AML-193 (cell line): ENCODE data around the gene ATRNL1.
"Not testable (repeated sequence)": the region's sequence is repeated elsewhere in the genome, so short reads cannot be mapped to it uniquely, and the experiment has no call there.

Experiments
- DNase-seq, 2 experiments: peaks; one replicate each; lab custom pipeline; 2025; lab: John Stamatoyannopoulos, UW

The ATRNL1 gene

DNA sequence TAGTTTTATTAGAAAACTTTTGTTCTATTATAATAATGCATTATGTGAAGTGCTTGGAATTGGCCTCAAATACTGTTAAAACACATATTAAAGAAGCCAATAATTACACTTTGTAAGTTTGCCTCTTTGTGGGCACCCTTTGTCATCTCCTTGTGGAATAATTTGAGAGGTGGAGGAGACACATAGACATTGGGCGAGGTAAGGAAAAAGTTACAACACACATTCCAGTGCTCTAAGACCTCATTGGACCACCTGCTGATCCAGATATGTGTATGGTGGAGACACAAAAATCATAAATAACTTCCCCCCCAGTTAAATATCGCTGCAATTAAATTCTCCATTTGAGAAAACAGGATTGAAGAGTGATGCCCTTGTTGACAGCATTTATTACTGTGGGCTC, 668.0 kb downstream of the ATRNL1 start:
- DNase-seq: no peak

DNA sequence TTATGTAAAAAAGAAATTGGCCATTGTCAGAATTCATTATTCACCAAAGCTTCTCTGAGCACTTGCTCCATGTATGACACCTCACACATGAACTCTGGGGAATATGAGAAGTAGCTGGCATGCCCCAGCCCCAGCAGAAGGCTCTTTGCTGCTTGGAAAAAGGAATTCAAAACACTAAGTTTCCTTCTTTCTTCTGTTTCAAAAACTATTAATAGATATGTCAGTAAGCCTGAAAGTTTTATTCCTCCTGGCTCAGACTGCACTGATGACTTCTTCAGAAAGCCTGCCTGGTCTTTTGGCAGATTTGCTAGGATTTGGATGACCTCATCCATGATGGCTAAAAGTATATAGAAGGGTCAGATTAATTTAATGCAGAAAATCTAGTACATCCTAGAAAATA, 668.9 kb downstream of the ATRNL1 start:
- no peak for DNase-seq

DNA sequence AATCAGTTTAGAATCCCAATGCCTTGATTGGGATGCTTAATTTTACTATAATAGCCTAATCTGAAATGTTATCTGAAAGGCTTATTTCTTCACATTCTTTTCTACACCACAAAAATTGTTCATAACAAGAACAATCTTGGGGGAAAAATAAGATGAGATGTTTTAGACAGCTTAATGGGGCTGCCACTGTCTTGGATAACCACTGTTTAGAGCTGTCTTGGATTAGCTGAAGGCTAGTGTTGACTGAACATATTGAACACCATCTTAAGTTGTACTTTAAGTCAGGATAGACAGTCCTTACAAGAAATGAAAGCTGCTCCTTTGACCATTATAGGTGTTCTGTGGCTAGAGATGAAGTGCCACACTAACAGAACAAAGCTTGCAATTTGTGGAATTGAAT, 678.6 kb downstream of the ATRNL1 start:
- DNase-seq: no peak

DNA sequence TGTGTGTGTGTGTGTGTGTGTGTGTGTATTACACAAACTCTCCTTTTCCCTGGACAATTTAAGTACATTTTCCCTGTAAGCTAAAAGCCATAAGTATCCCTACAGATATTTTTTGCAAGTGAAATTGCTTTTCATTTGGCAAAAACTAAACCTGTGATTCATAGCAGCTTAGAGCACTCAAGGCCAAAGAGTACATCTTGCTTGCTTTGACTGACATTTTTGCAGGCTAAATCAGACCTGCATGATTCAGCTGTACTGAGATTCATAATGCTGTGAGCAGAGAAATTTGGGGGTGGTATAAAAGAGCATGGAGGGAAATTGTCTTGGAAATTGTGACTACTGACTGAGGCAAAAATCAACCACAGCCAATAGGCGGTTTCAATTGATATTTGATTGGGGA, 679.4 kb downstream of the ATRNL1 start:
- no peak for DNase-seq

DNA sequence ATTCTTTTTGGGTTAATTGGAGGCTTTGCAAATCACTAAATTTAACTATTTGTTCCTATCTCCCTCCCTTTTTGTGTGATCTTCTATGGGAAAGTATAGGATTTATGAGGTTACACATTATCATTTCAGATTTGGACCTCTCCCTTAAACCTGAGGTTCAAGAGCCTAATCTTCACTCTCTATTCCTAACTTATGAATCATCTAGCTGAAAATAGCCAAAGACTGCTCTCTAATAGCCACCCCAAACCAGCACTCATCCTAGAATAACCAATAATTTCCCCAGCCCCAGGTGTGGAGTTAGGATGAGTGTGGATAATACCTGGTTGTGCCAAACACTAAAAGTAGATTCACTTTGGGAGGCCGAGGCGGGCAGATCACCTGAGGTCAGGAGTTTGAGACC, 680.7 kb downstream of the ATRNL1 start:
- DNase-seq: no peak

DNA sequence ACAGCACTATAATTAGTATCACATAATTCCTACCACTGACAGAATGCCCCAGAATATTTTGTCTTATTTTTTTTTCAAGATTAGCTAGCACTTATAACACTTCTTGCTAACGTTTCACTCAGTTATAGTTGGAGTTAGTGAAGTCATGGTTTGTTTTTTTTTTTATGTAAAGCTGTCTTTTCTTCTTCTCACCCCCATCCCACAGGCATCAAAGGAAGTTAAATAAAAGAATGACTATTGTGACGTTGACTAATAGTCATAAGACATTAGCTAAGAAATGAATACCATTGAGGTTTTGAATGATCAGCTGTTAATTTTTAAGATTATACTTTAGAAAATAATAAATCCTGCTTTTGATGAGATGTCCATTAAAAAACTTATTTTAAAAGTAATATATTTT, 681.6 kb downstream of the ATRNL1 start:
- DNase-seq: no peak

DNA sequence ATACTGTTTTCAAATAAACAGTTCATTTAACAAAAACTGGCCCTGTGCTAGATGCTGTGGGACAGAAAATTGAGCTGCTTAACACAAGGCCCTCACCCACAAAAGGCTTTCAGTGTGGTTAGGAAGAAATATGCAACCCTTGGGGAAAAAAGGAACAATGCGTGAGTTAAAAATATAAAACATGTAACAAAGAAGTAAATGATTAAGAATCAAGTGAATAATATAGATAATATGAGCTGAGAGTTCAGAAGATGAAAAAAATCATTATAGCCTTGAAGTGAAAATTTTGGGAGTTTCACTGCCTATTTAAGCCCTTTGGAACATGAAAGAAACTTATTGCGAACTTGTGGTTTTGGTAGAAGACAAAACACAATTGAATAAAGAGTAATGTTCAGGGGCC, 684.5 kb downstream of the ATRNL1 start:
- DNase-seq: no peak

DNA sequence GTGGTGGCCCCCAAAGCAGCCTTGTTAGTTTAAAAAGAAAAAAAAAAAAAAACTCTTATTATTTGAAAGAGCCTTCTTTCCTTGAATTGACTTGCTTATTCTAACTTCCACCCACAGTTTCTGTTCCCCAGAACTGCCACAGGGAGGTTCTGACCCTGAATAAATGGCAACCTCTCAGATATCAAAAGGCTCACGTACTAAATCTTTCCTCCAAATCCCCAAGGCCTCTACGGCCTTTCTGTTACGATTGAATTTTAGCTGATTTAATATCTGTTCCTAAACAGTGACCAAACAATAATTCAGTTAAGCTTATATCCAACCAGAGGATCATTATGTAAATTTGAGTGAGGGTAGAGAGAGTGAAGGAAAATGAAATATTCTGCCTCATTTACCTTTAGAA, 697.1 kb downstream of the ATRNL1 start:
- DNase-seq: no peak

DNA sequence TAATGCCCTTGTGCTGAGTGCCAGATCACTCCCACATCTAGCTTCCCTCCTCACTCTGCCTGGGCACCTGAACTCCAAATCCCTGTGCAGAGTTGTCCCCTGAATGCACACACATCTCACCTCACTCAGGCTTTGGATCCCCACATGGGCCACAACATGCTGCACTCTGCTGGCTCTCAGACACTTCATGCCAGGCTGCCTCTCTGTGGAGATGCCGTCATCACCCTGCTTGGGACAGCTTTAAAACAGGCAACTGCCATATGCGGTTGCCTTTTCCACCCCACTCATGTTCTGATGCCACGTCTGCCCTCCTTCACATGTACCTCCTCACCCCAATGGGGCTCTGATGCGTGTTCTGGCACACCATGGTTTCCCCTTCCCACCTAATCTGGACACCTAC, 702.8 kb downstream of the ATRNL1 start:
- no peak for DNase-seq

DNA sequence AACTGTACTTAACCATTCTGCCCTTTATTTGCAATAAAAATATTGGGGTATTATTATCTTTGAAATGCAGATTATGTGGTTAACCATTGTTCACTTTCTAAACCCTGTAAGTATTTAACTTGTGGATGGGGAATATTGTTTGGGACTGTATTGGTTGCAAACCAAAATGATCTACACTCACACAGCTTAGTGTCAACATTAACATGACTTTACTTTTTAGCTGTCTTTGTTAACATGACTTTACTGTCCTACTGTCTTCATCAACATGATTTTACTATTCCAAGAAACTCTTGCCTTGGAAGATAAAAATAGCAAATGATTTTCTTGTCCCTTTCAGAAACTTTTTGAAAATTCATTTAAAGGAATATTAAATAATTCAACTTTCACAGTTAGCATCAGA, 708.3 kb downstream of the ATRNL1 start:
- DNase-seq: no peak

DNA sequence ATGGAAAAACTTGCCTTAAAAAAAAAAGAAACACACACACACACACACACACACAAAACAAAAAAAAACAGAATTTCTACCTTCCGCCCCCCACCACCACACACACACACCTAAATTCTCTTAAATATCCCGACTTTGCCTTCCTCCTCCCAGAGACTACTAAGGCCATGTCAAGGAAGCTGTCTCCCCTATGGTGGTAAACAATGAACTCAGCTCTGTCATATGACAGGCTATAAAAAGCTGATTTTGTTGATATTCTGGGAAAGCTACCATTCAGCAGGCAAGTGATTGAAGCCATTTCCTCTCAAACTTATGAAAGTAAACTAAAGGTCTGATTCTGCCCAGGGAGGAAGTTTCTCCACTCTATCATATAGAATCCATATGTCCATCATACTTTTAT, 708.8 kb downstream of the ATRNL1 start:
- DNase-seq: no peak

DNA sequence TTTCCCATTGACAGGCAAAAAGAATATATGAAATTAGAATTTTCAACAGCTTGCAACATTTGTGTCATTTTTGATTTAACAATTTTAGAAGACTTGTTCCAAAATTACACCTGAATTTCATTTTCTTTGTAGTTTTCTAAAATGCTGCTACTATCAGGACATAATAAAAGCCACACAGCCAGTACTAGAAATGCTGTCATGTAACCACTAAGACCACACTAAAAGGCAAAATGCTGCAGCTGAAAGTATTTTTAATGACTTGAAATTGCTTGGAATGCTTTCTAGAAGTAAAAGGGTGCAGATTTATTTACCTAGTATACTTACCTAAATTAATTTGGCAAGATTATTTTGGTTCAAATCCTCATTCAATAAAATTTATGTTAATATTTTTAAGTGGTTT, 709.7 kb downstream of the ATRNL1 start:
- no peak for DNase-seq

DNA sequence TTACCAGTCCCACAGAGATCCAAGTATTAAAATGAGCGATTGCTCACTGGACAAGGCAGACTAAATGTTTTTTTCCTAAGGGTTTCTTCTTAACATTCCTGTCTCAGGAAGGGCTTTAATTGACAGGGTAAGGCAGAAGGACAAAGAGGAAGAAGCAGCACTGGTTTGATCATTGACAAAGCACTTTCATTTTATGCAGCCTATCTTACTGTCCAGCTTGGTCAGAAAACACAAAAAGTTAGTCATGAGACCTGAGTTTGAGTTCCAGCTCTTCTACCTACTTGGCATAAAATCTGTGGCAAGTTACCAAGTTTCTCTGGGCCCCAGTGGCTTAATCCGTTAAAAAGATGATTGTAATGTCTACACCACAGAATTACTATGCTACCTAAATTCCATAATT, 721.4 kb downstream of the ATRNL1 start:
- DNase-seq: no peak

DNA sequence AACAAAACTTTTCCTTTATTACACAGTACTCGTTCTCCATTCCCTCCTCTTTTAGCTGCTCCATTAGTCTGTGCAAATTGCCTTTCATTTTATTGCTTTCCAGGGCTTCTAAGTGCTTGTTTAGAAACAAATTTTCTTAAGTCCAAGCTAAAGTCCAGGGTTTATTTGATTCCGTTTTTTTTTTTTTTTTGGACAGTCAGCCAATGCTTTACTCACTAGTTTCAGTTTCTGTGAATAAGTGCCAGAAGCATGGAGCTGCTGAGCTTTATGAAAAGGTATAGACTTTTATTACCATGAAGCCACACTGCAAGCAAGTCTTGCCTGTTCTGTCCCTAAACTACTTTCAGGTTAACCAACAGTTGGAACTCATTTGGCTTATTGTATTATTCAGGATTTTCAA, 724.8 kb downstream of the ATRNL1 start:
- DNase-seq: no peak

DNA sequence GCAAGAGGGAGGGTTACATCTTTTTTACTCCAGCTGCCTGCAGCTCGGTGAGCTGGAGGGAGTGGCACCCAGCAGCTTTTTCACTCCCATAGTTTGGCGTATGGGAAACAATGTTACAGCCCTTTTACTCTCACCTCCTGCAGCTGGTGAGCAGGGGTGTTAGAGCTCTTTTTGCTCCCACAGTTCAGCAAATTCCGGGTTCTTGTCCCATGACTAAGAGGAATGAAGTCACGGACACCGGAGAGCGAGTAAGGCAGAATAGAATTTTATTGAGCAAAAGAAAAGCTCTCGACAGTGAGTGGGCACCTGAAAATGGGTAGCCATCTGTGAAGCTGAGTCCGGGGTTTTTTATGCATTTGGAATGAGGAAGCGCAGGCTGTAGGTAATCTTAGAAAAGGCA, 733.2 kb downstream of the ATRNL1 start:
- no peak for DNase-seq

DNA sequence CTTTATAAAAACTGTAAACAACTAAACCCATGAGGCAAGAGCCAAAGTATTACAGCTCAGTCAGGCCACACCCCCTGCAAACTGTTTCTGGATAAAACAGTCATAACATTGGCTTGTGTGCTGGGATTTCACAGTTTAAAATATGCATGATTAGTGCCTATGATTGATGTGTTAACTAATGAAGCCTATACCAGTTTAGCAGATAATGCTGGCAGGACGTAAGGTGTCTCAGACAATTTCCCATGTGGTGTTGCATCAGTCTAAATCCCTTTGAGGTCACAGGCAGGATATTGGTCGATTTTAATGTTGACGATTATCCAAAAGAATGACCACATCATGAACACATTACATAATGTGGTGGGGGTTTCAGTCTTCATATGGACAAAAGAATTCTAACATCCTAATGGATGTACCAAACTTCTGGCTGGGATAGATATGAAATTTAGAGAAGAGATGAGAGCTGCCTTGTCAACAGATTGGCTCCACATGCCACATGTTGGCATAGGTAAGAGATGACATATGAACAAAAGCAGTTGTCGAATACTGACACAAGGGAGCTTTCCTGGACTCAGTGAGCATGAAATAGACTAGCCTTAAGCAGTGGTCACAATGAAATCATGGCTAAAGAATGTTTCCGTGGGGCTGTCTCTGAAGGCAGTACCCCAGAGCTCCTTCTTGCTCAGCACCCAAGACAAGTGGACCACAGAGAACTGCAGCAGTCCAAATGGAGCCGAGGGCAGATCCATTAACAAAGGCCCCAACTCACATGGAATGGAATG, 734.3 kb downstream of the ATRNL1 start:
- no peak for DNase-seq

DNA sequence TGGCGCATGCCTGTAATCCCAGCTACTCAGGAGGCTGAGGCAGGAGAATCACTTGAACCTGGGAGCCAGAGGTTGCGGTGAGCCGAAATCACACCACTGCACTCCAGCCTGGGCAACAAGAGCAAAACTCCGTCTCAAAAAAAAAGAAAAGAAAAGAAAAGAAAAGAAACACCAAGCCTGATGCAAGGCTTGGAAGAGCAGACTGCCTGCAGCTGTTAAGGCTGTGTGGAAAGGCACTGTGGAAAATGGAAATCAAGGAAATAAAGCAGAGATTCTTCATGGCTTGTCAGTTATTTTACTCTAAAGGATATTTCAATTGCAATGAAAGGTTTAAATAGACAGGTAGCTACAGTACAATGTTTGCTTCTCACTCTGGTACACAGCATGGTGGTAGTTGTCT, 735.0 kb downstream of the ATRNL1 start:
- not testable (repeated sequence) for DNase-seq

DNA sequence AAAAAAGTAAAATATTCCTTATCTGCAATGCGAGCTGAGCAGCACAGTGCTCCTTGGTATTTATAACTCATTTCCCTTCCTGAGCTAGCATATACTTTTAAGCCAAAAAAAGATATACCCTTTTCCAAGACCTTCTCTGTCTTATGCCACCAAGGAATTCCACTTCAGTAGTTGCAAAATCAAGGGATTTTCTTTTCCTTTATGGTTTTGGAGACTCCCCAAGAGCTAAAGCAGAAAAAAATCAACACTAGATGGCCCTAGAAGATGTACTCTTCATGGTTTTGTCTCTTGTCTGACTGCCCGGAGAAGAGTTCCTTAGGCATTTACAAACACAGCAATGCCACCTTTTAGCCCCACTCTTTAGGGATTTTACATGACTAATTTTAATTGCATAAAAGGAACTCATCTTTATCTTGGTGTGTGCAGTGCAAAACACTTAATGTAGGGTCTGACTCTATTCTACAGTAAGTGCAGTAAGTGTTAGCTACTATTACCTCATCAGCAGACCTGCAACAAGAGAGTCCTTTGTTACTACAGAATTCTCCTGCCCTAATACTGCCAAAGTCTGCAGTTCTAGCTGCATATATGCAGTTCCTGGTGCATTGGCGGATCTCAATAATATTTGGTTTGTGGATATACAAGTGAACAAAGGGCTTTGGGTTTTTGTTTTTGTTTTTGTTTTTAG, 736.5 kb downstream of the ATRNL1 start:
- no peak for DNase-seq

DNA sequence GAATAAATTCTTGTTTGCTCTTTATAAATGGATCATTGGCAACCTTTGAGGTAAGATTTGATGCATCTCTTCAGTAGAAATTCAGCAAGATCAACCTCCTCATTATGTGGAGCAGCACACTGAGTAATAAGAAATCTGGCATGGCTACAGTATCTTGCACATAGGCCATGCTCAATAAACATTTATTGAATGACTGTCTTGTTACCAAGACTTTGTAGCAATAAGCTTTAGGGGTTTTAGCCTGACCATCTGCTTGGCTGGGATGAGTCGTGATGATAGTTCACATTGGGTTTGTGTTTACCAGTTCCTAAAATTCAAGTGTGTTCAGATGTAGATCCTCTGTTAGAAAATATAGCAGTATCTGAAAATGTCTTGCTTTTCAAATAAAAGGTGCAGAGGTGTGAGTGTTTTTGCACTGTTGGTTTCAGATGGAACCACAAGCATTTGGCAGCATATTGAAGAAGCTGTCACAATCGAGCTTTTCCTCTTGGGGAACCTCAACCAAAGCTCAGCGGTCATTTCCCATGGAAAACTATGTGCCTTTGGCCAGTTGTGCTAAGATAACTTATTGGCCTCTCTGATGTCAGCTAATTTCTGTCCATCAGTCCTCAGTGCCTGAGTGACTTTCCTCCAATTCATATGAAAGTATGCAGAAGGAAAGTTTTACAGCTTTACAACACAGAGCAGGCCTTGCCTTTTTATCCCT, 737.3 kb downstream of the ATRNL1 start:
- DNase-seq: no peak

DNA sequence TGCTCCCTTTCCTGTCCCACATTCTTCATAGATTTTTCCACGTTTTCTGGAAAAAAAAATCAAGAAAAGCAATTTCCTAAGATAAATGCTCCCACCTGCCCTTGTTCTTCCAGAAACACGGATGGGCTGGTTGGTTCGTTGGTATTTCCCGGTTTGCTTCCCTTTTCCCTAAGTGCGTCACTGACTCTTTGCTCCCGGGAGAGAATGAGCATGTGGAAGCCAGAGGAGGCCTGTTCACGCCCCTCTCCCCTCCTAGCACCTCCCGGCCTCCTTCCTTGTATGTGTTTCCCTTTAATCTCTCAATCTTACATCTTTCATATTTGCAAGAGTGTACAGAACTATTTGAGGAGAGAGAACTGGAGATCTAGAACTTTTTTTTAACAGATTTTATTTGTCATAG, 737.9 kb downstream of the ATRNL1 start:
- DNase-seq: no peak

DNA sequence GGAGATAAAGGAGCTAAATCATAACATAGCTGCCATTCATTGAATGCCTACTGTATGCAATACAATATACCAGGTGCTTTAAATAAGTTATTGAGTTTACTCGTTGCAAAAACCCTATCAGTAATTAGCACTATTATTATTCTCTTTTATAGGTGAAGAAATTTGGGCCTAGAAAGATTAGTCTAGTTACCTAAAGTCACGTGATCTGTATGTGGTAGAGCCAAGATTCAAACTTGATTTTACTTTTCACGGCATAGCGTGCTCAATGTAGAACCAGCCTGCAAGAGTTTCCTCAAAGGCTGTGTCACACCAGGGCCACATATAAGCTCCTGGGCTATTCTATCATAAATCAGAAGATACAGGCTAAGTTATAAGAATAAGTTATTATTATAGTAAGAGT, 740.0 kb downstream of the ATRNL1 start:
- no peak for DNase-seq

DNA sequence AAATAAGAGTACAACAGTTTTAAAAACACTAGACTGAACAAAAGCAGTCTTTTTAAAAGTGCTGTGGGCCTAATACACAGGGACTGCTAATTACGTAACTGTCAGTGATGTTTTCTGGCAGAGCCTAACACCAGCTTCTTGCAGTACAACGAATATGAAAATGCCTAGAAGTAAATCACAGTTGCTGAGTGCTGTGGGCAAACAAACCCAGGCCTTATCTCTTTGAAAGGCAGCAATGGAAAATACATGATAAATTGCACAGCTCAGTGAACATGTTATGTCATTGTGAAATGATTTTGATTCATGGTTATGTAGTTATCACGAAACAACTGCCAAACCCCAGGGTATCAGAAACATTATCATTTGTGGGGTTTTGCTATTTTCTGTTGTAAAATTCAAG, 751.4 kb downstream of the ATRNL1 start:
- no peak for DNase-seq

DNA sequence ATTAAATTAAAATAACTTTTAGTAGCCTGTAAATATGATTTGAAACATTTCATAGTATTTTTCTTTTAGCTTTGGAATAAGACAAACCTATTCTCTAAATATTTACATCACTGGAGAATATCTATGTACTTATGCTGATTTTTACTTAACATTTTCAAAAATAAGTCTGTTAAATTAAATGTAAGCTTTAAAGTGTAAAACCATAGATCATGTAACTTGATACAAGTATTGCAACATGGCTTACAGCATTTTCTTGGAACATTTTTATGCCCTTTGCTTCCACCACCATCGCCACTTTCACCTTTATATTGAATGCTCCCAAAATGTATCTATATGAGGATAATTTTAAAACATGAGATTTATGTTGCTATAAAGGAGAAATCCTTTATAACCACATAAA, 752.8 kb downstream of the ATRNL1 start:
- DNase-seq: no peak
